BE2C (cell line): ENCODE measurements around the gene CUL2. TPM values are rescaled to one million over a fixed set of nuclear protein-coding genes. Genes with fewer than 3 reads are reported as not detected.
A peak's percentile ranks its signal among the peaks of the same experiment; 100 is the strongest.

Source experiments
- DNase-seq: peaks from one replicate; pipeline ENCODE4 v3.0.0-alpha.2; 2020
- H3K27me3 ChIP-seq: fragments of 250-450 bp; sonication (Bioruptor Pico); 2 replicates; pipeline ENCODE4 v1.5.1; 2020; ENCODE audit warnings: mild to moderate bottlenecking
- H3K36me3 ChIP-seq: fragments of 250-450 bp; sonication (Bioruptor Pico); 2 replicates; pipeline ENCODE4 v1.5.1; 2020; ENCODE audit warnings: mild to moderate bottlenecking
- H3K4me1 ChIP-seq: fragments of 250-450 bp; sonication (Bioruptor Pico); 2 replicates; pipeline ENCODE4 v1.5.1; 2020
- H3K4me3 ChIP-seq: 2 replicates; pipeline ENCODE4 v1.5.1; 2011; ENCODE audit warnings: low read depth, low read length
- H3K9me3 ChIP-seq: fragments of 250-450 bp; sonication (Bioruptor Pico); 2 replicates; pipeline ENCODE4 v1.5.1; 2020
- polyA plus RNA-seq: library from polyadenylated mRNA; unstranded; fragments of >200 nt; gene quantifications from one replicate; pipeline ENCODE4 v1.2.1, GENCODE V29; 2012; ENCODE audit warnings: low read depth, missing spikeins; ENCODE audit not compliant: insufficient read length, insufficient read depth
- TF ChIP-seq, protein P1 (sequence below): IDR thresholded peaks from 2 replicates; pipeline ENCODE4 v1.5.1; 2012; ENCODE audit warnings: mild to moderate bottlenecking, low read depth, low read length

Gene CUL2
- polyA plus RNA-seq, result 21.4 TPM

DNA sequence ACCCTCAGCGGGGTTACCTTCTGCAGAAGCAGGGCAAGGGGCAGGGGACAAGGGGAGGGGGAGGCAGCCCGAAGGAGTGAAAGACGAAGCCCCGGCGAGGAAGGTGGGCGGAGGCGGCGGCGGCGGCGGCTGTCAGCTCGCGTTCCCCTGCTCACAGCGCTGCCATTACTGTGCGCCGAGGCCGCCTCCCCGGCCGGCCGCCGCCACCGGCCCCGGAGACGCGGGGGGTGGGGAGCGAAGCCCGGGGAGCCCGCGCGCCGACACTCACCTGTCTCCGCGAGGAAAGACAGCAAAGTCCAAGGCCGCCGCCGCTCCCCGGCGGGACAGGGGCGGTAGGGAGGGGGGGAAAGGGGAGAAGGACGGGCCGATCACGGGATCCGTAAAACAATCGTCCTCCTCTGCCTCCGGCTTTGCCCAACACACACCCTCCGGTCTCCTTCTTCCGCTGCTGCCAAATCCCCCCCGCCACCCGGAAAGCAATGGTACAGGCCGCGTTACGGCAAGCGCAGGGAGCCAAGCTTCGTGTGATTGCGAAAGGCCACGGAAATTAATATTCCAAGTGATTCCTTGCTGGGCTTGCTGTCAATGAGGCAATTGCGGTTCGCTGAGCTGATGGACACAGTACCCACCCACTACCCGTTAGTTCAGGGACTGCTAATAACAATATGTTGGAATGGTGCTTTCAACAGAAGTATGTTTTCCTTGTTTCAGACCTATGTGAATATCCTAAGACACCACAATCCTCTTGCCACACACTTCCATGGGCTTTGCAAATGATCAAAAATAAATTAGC, at the start of gene CUL2:
Gene CUL2 (minus strand): TSS at position 180 of the 793 bp plus-strand sequence. CDS start 19,024 bp downstream, outside the sequence.
- H3K4me3 ChIP-seq, result peak within 1 kb of the TSS; percentile 80
- no peaks in the 10 kb centered on the region for H3K9me3 ChIP-seq
- H3K36me3 ChIP-seq, result no peaks in the 10 kb centered on the region
- TF ChIP-seq, protein P1, sequence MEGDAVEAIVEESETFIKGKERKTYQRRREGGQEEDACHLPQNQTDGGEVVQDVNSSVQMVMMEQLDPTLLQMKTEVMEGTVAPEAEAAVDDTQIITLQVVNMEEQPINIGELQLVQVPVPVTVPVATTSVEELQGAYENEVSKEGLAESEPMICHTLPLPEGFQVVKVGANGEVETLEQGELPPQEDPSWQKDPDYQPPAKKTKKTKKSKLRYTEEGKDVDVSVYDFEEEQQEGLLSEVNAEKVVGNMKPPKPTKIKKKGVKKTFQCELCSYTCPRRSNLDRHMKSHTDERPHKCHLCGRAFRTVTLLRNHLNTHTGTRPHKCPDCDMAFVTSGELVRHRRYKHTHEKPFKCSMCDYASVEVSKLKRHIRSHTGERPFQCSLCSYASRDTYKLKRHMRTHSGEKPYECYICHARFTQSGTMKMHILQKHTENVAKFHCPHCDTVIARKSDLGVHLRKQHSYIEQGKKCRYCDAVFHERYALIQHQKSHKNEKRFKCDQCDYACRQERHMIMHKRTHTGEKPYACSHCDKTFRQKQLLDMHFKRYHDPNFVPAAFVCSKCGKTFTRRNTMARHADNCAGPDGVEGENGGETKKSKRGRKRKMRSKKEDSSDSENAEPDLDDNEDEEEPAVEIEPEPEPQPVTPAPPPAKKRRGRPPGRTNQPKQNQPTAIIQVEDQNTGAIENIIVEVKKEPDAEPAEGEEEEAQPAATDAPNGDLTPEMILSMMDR, result no peak
- no peaks in the 10 kb centered on the region for H3K4me1 ChIP-seq
- no peaks in the 10 kb centered on the region for H3K27me3 ChIP-seq
- DNase-seq, result peak; percentile 87

DNA sequence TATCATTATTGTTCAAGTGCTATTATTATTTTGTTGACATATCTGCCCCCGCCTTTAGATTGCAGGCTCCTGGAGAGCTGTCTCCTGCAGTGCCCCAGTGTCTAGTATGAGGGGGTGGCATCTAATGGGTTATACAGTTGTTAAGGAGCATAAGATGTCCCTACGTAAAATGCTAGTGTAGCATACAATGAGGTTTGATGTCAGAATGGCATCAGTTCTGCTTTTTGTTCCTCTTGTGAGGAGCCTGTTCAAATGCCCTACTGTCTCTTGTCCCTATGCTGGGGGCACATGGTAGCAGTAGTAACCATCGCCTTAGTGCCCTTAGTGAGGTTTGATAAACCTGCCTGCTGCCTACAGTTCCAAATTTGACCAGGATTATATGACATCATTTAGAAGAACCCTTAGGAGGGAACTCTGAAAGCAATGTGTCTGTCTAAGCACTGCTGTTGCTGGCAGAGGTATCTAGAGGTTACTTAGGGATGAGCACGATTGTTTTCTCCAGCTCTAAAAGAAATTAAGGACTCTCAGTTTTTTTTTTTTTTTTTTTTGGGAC, 46.2 kb upstream of the CUL2 start:
- H3K36me3 ChIP-seq, result no peaks in the 10 kb centered on the region
- no peak for DNase-seq
- H3K27me3 ChIP-seq, result no peaks in the 10 kb centered on the region
- no peaks in the 10 kb centered on the region for H3K4me1 ChIP-seq
- H3K9me3 ChIP-seq, result no peaks in the 10 kb centered on the region
- TF ChIP-seq, protein P1, result no peak
- no peak overlapping the region for H3K4me3 ChIP-seq

DNA sequence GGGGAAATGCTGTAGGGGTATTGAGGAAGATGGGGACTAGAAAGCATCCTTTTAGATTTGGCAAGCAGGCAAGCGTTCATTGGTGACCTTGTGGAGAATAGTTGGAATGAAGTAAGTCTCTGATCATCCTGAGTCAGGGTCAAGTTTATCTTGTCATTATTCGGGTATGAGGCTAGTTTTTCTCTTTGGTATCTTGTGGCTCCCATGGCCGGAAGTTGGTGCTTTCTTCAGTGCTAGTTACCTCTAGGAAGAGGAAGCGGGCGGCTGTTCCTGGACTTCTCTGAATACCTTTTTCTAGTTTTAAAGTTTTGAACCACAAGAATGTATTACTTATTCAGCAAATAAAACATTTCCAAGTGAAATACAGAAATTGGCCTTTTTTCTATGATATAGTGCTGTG, 45.7 kb upstream of the CUL2 start:
- no peak for DNase-seq
- no peaks in the 10 kb centered on the region for H3K36me3 ChIP-seq
- H3K4me1 ChIP-seq, result no peaks in the 10 kb centered on the region
- TF ChIP-seq, protein P1, result no peak
- H3K4me3 ChIP-seq, result no peak overlapping the region
- H3K27me3 ChIP-seq, result no peaks in the 10 kb centered on the region
- H3K9me3 ChIP-seq, result no peaks in the 10 kb centered on the region

DNA sequence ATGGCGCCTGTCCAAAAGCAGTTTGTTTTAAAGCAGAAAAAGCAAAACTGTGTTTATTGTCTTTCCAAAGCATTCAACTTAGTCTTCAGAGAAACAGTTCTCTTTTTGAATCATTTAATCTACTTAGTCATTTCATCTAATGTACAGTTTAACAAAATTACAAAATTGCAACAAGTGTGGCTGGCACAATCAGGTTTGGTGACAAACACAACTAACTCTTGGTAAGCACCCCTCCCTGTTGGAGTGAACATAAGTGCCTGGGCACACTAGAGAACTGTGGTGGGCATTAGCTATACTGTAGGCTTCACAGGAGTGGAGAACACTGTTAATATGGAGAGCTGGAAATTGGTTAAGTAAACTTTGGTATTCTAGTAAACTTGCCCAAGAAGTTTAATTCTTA, 43.4 kb upstream of the CUL2 start:
- DNase-seq, result no peak
- no peaks in the 10 kb centered on the region for H3K36me3 ChIP-seq
- no peaks in the 10 kb centered on the region for H3K27me3 ChIP-seq
- H3K4me3 ChIP-seq, result no peak overlapping the region
- TF ChIP-seq, protein P1, result no peak
- no peaks in the 10 kb centered on the region for H3K4me1 ChIP-seq
- H3K9me3 ChIP-seq, result no peaks in the 10 kb centered on the region

DNA sequence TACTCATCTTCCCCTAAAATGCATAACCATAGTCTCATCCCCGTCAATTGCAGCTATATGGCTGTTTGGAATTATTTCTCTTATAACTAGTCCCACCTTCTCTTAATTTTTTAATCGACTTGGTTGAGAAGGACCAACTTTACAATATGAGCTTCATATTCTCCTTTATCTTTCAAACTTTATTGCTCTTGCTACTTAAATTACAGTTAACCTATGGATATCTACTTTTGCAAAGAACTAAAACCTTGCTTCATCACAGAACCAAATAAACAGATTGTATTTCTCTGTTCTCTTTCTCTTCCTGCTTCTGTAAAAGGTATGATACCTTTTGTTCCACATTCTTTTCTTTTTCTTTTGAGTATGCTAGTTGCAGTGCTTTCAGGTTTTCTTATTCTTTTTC, 42.6 kb upstream of the CUL2 start:
- no peak for DNase-seq
- no peaks in the 10 kb centered on the region for H3K27me3 ChIP-seq
- no peaks in the 10 kb centered on the region for H3K36me3 ChIP-seq
- H3K4me1 ChIP-seq, result no peaks in the 10 kb centered on the region
- no peaks in the 10 kb centered on the region for H3K9me3 ChIP-seq
- H3K4me3 ChIP-seq, result no peak overlapping the region
- TF ChIP-seq, protein P1, result no peak

DNA sequence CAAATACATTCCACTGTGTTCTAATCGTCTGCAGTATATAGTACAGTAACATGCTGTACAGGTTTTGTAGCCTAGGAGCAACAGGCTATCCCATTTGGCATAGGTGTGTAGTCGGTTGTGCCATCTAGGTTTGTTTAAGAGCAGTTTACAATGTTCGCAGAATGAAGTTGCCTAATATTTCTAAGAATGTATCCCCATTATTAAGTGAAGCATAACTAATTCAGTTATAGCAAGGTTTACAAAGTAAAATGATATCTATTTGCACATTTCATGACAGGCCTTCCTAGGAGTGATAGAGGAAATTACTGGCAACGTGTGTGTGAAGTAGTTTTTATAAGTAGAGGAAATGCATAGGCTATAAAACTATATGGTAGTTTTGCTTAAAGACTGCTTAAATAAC, 40.5 kb upstream of the CUL2 start:
- no peak for DNase-seq
- Histone ChIP-seq H3K36me3 (no peaks in the 10 kb centered on the region), H3K27me3 (no peaks in the 10 kb centered on the region), H3K9me3 (no peaks in the 10 kb centered on the region), H3K4me1 (no peaks in the 10 kb centered on the region), H3K4me3 (no peak overlapping the region)
- TF ChIP-seq, protein P1, result no peak
